Measurements from ENCODE around the gene TAS2R19. TPM values are rescaled to one million over a fixed set of nuclear protein-coding genes. Genes with fewer than 3 reads are reported as not detected.
"Not testable (repeated sequence)": the region's sequence is repeated elsewhere in the genome, so short reads cannot be mapped to it uniquely, and the experiment has no call there.

The TAS2R19 gene
- polyA plus RNA-seq, 1 donor from 2014 or later, result 5.7 TPM

DNA sequence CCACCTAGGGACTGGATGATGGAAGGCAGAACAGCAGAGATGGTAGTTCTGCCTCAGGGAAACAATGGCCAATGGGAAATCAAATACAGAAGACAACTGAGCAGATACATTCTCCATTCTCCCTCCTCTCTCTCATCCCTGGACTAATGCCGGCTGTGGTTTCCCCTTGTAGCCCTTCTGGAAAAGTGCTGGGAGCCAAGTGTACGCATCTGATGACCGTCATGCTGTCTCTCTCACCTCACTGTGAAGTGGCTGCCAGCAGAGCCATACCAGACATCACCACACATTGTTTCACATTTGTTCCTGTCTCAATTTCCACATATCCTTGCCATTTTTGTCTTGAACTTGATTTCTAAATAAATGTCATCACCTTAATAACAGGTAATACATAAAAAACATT is 36.6 kb upstream of the TAS2R19 start:
- H3K4me3 ChIP-seq (ENCODE audit: low read length), result no peak overlapping the region
- H3K27me3 ChIP-seq (ENCODE audit: insufficient read depth, low read depth, low read length), result no peaks in the 10 kb centered on the region
- TF ChIP-seq EP300 (conservative IDR thresholded peaks at IDR 0.05; ENCODE audit: poor library complexity, severe bottlenecking) (no peak), TAF1 (IDR thresholded peaks at IDR 0.05; ENCODE audit: low read depth) (no peak), EZH2 (IDR thresholded peaks at IDR 0.05; ENCODE audit: borderline replicate concordance, insufficient read depth, low read length, poor library complexity, severe bottlenecking) (no peak)

DNA sequence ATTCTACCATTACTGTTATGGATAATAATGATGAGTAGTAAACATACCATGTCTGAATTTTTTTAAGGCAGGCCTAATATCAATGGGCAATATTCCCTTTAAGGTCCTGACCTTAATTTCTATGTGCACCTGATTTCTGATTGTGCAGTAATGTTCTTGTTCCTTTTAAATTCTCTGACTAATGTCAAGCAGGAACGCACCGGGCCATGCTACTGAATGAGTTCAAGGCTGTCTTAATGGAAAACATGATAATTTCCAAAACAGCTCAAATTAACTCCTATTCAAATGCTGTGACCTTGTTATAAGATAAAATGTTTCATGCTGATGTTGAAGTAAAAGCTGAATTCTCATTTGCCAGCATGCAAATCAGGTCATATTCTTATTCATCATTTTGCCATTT is 32.9 kb upstream of the TAS2R19 start:
- Histone ChIP-seq H3K79me2 (replicated peaks; ENCODE audit: insufficient read depth, low read length) (peaks cover 7% of the 10 kb centered on the region), H4K20me1 (ENCODE audit: insufficient read depth) (no peaks in the 10 kb centered on the region), H2AFZ (ENCODE audit: low read depth, low read length) (no peak overlapping the region), H3K9ac (ENCODE audit: low read length) (no peak overlapping the region), H3K4me2 (ENCODE audit: low read length) (no peak overlapping the region), H3K36me3 (ENCODE audit: insufficient read depth, low read length) (no peaks in the 10 kb centered on the region), H3K9me2 (ENCODE audit: insufficient read depth, low read length) (no peaks in the 10 kb centered on the region), H3F3A (ENCODE audit: insufficient read depth, low read length, poor library complexity, severe bottlenecking) (no peaks in the 10 kb centered on the region), H3K27ac (ENCODE audit: low read length) (no peak overlapping the region), H3K9me3 (ENCODE audit: low read length) (peaks cover 4% of the 10 kb centered on the region), H3K4me3 (ENCODE audit: low read length) (no peak overlapping the region), H3K27me3 (ENCODE audit: insufficient read depth, low read depth, low read length) (no peaks in the 10 kb centered on the region)
- no peak for TF ChIP-seq SMC3 (conservative IDR thresholded peaks at IDR 0.05; ENCODE audit: poor library complexity)
- no peak for TF ChIP-seq EZH2 (IDR thresholded peaks at IDR 0.05; ENCODE audit: borderline replicate concordance, insufficient read depth, low read length, poor library complexity, severe bottlenecking)
- TF ChIP-seq RAD21 (conservative IDR thresholded peaks at IDR 0.05), result no peak
- no peak for TF ChIP-seq TAF1 (IDR thresholded peaks at IDR 0.05; ENCODE audit: low read depth)
- TF ChIP-seq POLR2AphosphoS5 (IDR thresholded peaks at IDR 0.05), result no peak
- TF ChIP-seq EP300 (conservative IDR thresholded peaks at IDR 0.05; ENCODE audit: poor library complexity, severe bottlenecking), result no peak

More for the DNA sequence above, 36.6 kb upstream of the TAS2R19 start:
- Histone ChIP-seq H3K9me3 (ENCODE audit: low read length) (no peaks in the 10 kb centered on the region), H2AFZ (ENCODE audit: low read depth, low read length) (no peak overlapping the region), H3K79me2 (replicated peaks; ENCODE audit: insufficient read depth, low read length) (peaks cover 7% of the 10 kb centered on the region), H3K9ac (ENCODE audit: low read length) (no peak overlapping the region), H3K4me2 (ENCODE audit: low read length) (no peak overlapping the region), H3F3A (ENCODE audit: insufficient read depth, low read length, poor library complexity, severe bottlenecking) (no peaks in the 10 kb centered on the region), H3K9me2 (ENCODE audit: insufficient read depth, low read length) (no peaks in the 10 kb centered on the region), H4K20me1 (ENCODE audit: insufficient read depth) (no peaks in the 10 kb centered on the region), H3K36me3 (ENCODE audit: insufficient read depth, low read length) (no peaks in the 10 kb centered on the region), H3K27ac (ENCODE audit: low read length) (no peak overlapping the region)

DNA sequence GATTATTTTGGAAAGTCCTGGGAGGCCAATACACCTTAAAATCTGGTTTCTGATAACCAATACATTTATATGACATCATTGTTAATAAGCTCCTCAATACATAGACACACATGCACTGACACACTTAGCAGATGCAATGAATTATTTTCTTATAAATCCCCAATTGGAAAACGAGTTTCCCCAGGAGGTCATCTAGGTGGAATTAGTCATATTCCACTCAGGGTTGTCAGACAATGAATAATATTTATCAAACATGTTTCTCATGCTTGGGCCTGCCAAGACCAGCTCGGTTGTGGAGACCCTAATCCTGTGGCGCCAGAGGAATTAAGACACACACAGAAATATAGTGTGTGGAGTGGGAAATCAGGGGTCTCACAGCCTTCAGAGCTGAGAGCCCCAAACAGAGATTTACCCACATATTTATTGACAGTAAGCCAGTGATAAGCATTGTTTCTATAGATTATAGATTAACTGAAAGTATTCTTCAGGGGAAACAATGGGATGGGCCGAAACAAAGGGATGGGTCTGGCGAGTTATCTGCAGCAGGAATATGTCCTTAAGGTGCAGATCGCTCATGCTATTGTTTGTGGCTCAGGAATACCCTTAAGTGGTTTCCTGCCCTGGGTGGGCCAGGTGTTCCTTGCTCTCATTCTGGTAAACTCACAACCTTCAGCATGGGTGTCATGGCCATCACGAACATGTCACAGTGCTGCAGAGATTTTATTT is 27.5 kb upstream of the TAS2R19 start:
- H3K9ac ChIP-seq (ENCODE audit: low read length); H2AFZ ChIP-seq (ENCODE audit: low read depth, low read length); H3K9me2 ChIP-seq (ENCODE audit: insufficient read depth, low read length); H3K27me3 ChIP-seq (ENCODE audit: insufficient read depth, low read depth, low read length); H4K20me1 ChIP-seq (ENCODE audit: insufficient read depth); H3F3A ChIP-seq (ENCODE audit: insufficient read depth, low read length, poor library complexity, severe bottlenecking); H3K27ac ChIP-seq (ENCODE audit: low read length); H3K4me2 ChIP-seq (ENCODE audit: low read length); H3K79me2 ChIP-seq (replicated peaks; ENCODE audit: insufficient read depth, low read length); H3K4me3 ChIP-seq (ENCODE audit: low read length); H3K9me3 ChIP-seq (ENCODE audit: low read length): not testable (repeated sequence)
- H3K36me3 ChIP-seq (ENCODE audit: insufficient read depth, low read length), result peaks cover 11% of the 10 kb centered on the region

DNA sequence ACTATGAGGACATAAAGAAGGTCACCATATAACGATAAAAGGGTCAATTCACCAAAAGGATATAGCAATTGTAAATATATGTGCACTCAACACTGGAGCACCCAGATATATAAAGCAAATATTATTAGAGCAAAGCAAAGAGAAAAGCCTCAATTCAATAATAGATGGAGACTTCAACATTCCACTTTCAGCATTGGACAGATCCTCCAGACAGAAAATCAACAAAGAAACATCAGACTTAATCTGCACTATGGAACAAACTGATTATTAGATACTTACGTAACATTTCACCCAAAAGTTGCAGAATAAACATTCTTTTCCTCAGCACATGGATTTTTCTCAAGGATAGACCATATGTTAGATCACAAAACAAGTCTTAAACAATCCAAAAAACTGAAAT is 18.9 kb upstream of the TAS2R19 start:
- not testable (repeated sequence) for H3K79me2 ChIP-seq (replicated peaks; ENCODE audit: insufficient read depth, low read length); H2AFZ ChIP-seq (ENCODE audit: low read depth, low read length); H3K9me3 ChIP-seq (ENCODE audit: low read length); H3K27ac ChIP-seq (ENCODE audit: low read length); H3K27me3 ChIP-seq (ENCODE audit: insufficient read depth, low read depth, low read length); H3K9me2 ChIP-seq (ENCODE audit: insufficient read depth, low read length); H3K4me2 ChIP-seq (ENCODE audit: low read length); H3K4me3 ChIP-seq (ENCODE audit: low read length); H3F3A ChIP-seq (ENCODE audit: insufficient read depth, low read length, poor library complexity, severe bottlenecking); H3K9ac ChIP-seq (ENCODE audit: low read length); H4K20me1 ChIP-seq (ENCODE audit: insufficient read depth)
- H3K36me3 ChIP-seq (ENCODE audit: insufficient read depth, low read length), result peaks cover 11% of the 10 kb centered on the region
